Measurements from ENCODE around the gene WDR26.
A peak's percentile ranks its signal among the peaks of the same experiment; 100 is the strongest.
"Not testable (repeated sequence)": the region's sequence is repeated elsewhere in the genome, so short reads cannot be mapped to it uniquely, and the experiment has no call there.

WDR26 gene

DNA sequence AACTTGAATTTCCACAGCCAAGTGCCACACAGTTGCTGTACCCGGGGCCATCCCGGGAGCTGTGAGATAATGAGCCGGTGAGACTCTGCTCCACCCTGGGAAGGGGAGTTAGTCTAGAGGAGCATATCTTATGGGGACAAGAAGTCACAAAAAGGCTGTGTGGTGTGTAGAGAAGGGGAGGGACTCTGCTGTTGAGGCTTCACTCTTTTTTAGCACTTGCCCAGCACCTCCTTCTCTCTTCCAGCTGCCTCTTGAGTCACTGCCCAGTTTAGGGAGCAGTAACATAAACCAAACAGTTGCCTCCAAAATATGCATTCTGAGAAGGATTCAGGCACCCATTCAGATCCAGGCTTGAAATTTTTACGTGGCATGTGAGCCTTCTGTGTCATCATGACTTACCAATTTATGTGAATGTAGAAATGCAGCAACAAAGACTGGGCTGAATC is 744 bp upstream of the WDR26 start:
- no peak for DNase-seq (ENCODE audit: low read depth, low spot score)
- peak overlapping the region; percentile 83 for H3K27ac ChIP-seq

DNA sequence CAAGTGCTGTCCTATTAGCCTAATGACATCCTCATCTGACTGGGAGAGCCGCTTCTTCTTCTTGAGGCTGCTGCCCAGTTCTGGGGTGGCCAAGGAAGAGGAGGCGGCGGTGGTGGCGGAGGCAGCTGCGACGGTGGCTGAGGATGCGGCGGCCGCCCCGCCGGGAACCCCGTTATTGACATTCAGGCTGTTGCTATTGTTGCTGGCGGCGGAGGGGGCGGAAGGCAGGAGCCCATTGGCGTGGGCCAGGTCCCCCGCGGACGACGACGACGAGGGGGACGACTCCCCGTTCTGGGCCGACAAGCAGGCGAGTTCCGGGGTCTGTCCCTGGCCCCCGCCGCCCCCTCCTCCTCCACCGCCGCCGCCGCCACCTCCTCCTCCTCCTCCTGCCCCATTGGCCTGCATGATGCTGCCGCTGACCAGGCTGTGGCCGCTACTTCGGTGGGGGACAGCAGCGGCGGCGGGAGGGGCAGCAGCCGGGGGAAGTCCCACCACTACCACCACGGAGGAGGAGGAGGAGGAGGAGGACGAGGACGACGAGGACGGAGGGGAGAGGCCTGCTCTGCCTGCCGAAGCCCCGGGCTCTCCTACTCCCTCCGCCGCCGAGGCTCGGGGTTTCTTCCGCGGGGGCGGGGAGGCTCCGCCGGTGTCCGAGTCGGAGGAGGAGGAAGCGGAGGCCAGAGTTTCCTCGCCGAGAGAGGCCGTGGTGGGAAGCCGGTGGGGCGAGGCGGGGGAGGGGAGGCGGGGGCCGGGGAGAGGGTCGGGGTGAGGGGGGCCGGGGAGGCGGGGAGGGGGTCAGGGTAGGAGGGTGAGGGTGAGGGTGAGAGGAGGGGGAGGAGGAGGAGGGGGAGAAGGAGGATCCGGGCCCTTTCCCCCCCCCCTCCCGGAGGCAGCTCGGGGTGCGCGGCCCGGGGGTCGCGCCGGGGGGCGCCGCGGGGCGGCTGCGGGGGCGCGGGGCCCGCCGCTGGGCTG is 610 bp downstream of the WDR26 start:
- H3K27ac ChIP-seq, result peak overlapping the region; percentile 83
- DNase-seq (ENCODE audit: low read depth, low spot score), result no peak

DNA sequence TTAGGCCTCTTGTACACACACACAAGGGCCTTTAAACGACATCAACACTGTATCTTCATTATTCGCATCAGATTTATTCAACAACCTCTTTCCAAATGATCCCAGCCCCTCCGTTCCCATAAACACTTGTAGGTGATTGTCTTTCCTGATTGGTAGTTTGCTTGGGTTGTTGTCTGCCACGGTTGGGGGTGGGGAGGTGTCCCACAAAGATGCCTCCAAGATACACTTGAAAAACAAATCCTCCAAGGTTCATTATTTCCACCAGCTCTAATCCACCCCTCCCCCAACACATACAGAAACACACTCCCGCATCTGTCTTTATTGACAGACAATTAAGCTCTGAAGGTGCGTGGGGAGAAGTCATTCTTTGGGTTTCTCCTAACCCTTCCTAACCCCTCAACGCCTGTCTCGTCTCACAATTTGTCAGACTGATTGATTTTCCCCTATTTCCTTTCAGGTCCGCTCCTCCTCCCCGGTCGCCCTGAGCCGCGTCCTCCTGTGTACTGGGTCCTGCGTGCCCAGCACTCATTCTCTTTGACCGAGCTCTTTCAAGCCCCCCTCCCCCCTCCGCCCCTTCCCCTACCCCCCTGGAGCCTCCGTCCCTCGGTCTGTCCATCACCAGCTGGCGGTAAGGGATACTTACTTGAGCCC is 1.4 kb downstream of the WDR26 start:
- DNase-seq (ENCODE audit: low read depth, low spot score), result no peak
- H3K27ac ChIP-seq, result peak overlapping the region; percentile 83

DNA sequence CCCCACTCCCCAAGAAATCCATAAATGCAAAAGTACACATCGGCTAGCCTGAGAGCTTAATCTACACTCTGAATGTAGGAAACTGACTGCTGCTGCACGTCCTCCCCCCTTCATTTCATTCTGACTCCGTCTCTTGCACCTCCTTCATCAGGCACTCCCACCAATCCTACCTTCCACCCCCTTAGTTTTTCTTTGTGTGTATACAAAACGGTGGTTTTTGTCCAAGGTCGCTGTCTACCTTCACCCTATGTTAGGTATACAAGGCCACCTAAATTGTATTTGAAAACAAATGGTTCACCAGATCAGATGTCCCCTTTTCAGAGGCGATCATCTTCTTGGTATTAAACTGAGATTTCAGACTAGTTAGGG is 1.9 kb downstream of the WDR26 start:
- DNase-seq (ENCODE audit: low read depth, low spot score), result no peak
- H3K27ac ChIP-seq, result peak overlapping the region; percentile 83

DNA sequence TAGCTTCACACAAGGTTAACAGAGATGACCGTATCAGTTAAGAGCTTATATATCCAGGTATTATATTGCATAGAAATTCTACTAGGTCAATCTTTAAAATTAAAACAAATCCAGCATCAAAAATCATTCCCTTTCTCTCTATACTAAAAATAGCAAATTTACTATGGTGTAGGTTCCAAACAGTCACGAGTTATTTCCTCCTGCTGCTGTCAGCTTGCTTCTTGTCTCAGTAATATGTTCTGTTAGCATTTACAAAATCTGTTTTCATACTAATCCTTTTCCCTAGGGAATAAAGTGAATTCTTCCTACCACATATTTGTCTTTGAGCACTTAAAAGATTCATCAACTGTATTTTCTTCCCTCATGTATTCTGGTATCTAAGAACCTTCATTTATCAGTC is 2.5 kb downstream of the WDR26 start:
- H3K27ac ChIP-seq, result peak overlapping the region; percentile 83
- DNase-seq (ENCODE audit: low read depth, low spot score), result no peak

DNA sequence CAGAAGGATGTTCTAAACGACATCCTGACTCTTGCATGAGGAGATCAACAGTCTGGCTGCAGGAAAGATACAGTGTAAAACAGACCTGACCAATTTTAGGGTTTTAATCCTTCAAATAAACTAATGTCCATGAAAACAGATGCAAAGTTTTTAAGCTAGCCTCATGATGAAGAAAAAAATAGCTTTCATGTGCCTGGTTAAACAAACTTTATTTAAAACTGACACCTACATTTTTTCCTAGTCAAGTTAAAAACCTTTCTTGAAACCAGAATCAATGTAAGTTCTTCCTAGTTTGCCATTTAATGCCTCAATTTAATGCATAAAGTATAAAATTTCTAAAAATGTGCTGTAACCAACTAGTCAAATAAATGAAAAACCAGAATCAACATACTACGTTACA is 2.9 kb downstream of the WDR26 start:
- no peak for DNase-seq (ENCODE audit: low read depth, low spot score)
- peak overlapping the region; percentile 83 for H3K27ac ChIP-seq

DNA sequence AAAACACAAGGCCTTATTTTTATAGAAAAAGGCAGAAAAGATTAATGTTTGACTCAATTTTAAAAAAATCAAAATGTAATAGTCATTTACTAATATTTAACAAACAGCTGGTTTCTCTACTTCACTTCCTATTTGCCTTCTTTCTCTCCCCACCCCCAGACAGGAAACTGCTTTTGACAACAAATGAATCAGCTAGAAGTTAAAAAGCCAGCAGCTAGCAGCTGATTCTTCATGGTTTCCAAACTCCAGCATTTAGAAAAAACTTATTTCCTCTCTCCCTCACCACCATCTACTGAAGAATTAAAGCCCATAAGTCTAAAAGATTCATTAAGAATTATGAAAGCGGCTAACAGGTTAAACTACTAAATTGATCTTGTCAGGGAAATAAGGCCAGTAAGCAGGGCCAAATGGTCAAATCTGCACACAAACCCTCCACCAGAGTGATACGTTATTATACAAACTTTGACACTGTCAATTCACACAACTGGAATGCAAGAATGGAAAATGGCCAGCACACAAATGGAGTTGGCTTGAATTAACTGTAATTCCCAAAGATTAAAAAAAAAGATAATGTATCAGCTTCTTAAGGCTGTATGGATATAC is 4.0 kb downstream of the WDR26 start:
- no peak for DNase-seq (ENCODE audit: low read depth, low spot score)
- peak overlapping the region; percentile 83 for H3K27ac ChIP-seq

DNA sequence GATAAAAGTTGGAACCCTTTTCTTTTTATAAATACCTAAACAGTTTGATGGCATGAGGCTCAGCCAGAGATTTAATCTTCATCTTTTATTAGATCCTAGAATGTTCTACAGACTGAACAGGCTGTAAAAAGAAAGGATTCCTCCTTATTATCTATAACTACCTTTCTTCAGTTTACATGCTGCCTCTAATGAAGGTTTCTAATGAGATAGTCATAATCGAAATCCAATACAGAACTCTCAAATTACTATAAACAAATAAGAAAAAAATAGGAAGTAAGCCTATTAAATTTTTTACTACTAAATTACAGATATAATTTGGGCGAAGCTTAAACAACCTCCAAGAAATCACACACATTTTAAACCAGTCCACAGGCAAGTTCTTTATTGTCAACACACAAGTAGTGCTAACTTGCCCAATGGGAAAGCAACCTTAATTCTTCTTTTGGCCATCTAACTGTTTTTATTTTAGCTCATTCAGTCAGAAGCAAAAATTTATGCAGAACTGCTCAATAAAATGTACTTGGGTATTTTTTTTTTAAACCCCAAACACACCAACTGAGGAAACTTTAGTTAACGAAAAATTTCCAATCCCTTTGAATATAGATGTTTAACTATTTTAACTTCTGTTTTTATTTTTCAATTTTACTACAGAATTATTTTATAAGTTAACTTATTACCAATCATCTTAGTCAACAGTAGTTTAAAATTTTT is 4.8 kb downstream of the WDR26 start:
- peak overlapping the region; percentile 83 for H3K27ac ChIP-seq
- DNase-seq (ENCODE audit: low read depth, low spot score), result no peak

DNA sequence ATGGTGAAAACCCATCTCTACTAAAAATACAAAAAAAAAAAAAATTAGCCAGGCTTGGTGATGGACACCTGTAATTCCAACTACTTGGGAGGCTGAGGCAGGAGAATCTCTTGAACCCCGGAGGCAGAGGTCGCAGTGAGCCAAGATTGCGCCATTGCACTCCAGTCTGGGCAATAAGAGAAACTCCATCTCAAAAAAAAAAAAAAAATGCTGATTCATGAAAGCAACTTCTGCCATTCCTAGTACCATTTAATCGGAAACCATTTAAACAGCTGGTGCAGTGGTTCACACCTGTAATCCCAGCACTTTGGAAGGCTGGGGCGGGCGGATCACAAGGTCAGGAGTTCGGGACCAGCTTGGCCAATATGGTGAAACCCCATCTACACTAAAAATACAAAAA is 5.9 kb downstream of the WDR26 start:
- DNase-seq (ENCODE audit: low read depth, low spot score); H3K27ac ChIP-seq: not testable (repeated sequence)

DNA sequence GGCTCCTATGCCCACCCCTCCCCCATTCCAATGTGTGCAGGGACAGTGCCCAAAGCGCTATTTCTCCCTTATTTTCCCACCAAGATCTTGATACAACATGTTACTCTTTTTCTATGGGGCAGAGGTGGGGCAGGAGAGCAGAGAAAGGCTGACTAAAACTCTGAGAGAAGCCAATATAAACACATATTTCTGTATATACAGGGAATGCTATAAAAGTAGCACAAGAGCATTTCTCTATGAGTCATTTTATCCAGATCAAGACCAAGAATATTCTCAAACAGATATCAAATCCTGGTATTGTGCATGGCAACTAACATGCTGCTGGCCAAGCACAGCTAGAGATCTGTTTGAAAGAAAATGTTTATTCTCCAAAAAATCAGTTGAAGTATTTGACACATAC is 7.3 kb downstream of the WDR26 start:
- DNase-seq (ENCODE audit: low read depth, low spot score), result no peak
- peak overlapping the region; percentile 4 for H3K27ac ChIP-seq

DNA sequence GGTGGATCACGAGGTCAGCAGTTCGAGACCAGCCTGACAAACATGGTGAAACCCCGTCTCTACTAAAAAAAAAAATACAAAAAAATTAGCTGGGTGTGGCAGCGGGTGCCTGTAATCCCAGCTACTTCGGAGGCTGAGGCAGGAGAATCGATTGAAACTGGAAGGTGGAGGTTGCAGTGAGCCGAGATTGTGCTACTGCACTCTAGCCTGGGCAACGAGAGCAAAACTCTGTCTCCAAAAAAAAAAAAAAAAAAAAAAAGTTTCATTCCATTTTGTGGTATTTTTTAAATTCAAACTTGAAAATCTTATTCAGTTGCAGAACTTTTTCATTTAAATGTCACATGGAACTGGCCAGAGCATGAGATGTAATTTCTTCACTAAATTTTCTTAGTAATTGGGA is 7.7 kb downstream of the WDR26 start:
- not testable (repeated sequence) for H3K27ac ChIP-seq; DNase-seq (ENCODE audit: low read depth, low spot score)

DNA sequence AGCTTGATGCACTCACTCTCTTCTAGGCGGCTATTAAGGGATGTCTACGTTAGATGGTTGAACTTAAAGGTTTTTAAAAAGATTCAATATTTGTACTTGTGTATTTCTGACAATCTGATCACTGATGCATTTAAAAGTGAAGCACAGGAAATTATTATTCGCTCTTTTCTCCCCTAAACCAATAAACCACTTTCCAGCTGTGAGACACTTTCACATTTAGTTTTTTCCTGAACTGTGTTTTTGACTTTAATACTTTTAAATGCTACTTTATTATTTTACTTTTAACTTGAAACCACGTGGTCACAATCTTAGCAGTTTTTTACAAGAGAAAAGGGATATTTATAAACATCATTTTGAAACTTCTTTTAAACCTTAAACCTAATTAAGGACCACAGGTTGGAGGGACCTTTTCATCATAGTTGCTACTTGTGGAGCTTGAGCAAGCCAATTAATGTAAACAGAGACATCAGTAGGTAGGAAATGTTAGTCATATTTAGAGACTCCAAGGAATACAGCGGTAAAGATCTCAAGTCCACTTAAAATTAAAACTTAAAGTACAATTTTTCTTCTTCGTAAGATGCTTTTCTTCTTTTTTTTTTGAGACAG is 9.2 kb downstream of the WDR26 start:
- no peak overlapping the region for H3K27ac ChIP-seq
- no peak for DNase-seq (ENCODE audit: low read depth, low spot score)

DNA sequence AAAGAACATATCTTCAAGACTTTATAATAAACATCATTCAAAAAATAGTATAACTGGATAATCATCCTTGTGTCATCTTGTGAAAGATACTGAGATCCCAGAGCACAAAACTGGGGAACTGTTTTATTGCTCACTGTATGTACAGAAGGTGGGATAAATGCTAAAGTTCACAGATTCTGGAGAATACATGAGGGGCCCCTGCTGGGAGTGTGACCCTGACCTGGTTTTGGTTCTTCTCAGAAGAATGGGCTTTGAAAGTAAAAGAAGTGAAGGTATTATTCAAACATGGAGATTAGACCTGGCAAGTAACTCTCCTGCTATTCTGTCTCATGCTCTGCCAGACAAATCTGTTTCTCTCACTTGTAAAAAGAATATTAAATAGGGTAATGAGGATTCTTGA is 14.5 kb downstream of the WDR26 start:
- DNase-seq (ENCODE audit: low read depth, low spot score), result no peak
- no peak overlapping the region for H3K27ac ChIP-seq

DNA sequence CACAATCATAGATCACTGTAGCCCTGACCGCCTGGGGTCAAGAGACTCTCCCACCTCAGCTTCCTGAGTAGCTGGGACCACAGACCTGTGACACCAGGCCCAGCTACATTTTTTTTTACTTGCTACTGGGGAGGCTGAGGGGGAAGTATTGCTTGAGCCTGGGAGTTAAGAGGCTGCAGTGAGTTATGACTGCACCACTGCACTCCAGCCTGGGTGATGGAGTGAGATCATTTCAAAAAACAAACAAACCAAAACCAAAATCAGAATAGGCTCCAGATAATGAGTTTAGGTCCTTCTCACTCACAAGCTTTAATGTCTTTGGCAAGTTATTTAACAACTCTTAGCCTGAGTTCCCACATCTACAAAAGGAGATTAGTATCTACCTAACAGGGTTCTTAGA is 22.8 kb downstream of the WDR26 start:
- DNase-seq (ENCODE audit: low read depth, low spot score), result no peak
- no peak overlapping the region for H3K27ac ChIP-seq

DNA sequence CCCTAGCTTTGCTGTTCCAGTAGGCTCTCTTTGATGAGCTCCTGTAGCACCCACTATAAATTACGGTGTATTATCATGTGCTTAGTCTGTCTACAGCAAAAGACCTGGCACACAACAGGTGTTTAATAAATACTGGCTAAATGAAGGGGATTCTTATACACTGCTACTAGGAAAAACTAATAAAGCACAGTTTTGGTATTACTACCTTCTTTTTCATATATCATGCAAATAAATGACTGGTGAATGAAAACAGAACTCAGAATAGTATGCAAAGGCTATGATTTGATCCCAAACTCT is 26.4 kb downstream of the WDR26 start:
- DNase-seq (ENCODE audit: low read depth, low spot score), result no peak
- no peak overlapping the region for H3K27ac ChIP-seq

DNA sequence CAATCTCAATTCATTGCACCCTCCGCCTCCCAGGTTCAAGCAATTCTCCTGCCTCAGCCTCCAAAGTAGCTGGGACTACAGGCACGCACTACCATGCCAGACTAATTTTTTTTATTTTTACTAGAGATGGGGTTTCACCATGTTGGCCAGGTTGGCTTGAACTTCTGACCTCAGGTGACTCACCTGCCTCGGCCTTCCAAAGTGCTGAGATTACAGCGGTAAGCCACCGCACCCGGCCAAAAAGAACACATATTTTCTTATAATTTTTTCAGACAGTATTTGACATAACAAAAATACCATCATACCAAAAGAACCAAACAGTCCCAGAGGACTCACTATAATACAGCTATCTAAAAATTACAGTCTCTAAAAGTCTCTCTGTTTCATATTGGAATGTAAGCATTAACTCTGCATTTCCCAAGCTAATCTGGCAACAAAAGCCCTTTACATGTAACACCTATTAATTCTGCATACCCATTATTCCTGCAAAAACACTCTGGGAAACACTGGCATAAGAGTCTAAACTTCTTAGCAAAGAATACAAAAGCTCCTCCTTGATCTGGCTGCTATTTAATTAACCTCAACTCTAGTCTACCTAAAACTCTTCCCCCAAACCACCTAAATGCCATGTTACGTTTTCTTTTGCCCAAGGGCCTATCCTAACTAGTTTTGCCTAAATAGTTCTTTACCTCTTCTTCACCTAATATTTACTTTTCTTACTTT is 26.9 kb downstream of the WDR26 start:
- no peak for DNase-seq (ENCODE audit: low read depth, low spot score)
- no peak overlapping the region for H3K27ac ChIP-seq

DNA sequence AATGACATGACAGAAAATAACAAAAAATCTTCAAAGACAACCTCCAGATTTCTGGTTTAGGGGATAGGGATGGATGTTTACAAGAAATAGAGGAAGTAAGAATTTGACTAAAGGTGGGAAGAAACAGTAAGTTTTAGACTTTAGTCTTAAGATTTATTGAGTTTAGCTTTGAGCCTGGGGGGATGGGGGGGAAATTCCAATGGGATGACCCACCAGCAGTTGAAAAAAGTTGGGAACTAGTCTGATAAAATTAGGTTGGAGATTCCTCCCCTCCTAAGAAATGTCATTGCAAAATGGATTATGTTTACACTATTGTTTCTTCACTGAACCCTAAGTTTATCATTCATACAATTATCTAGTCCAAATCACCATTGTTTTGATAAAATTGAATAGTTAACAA is 28.4 kb downstream of the WDR26 start:
- no peak for DNase-seq (ENCODE audit: low read depth, low spot score)
- H3K27ac ChIP-seq, result no peak overlapping the region

DNA sequence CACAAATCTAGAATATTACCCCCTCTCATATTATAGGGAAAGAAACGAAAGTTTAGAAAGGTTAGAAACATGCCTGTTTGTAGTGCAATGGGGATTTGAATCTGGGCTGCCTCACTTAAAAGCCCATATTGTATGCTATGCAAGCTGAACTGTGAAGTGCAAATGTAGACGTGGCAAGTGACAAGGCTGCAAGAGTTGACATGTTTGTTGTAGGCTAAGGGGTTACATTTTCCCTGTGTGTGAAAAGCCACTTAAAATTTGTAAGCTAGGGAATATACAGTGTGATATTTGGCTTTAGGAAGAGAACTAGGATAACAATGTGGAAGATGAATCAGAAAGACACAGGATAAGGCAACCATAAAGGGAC is 29.0 kb downstream of the WDR26 start:
- H3K27ac ChIP-seq, result no peak overlapping the region
- DNase-seq (ENCODE audit: low read depth, low spot score), result no peak

DNA sequence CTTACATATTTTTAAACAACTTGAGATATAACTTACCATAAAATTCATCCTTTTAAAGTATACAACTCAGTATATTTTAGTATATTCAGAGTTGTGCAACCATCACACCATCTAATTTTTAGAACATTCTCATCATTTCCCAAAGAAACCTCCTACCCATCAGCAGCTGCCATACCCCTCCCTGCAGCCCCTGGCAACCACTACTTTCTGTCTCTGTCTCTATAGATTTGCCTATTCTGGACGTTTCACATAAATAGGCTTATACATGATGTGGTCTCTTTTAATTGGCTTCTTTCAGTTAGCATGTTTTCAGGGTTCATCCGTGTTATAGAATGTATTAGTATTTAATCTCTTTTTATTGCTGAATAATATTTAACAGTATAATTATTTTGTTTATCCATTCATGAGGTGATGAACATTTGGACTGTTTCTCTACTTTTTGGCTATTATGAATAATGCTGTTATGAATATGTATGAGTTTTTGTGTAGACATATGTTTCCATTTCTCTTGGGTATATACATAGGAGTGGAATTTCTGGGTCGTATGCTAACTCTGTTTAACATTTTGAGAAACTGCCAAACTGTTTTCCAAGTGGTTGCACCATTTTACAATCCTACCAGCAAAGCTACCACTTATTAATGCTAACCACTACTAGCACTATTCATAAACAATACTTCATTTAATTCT is 29.5 kb downstream of the WDR26 start:
- DNase-seq (ENCODE audit: low read depth, low spot score), result no peak
- no peak overlapping the region for H3K27ac ChIP-seq
